RPMI7951 (cell line): ENCODE measurements around the gene SGCE. TPM values are rescaled to one million over a fixed set of nuclear protein-coding genes. Genes with fewer than 3 reads are reported as not detected.
A peak's percentile ranks its signal among the peaks of the same experiment; 100 is the strongest.

Experiments used
- DNase-seq: peaks from one replicate; pipeline ENCODE4 v3.0.0-alpha.2; 2012; ENCODE audit warnings: low read depth
- total RNA-seq: library from RNA; depleted of rRNA; stranded (reverse); fragments of >200 nt; shearing (Covaris generic); gene quantifications from 2 replicates; pipeline ENCODE4 v1.2.3, GENCODE V29; 2014

SGCE gene
- total RNA-seq, 1 experiment from 2014 or later: 164 TPM

GRCh38 chr7:94660006-94660405 lies 4.1 kb upstream of the SGCE start:
- DNase-seq: no peak

GRCh38 chr7:94658826-94659225 lies 2.9 kb upstream of the SGCE start:
- DNase-seq: no peak

GRCh38 chr7:94657771-94658693 lies 2.1 kb upstream of the SGCE start:
- DNase-seq: peak; percentile 91

- DNase-seq: peak; percentile 56
These were observed 1.2 kb upstream of the SGCE start for GRCh38 chr7:94656925-94657731.

- DNase-seq: no peak
These were observed 658 bp upstream of the SGCE start for GRCh38 chr7:94656658-94656924.

- DNase-seq: peak; percentile 93
These were observed 646 bp downstream of the SGCE start for GRCh38 chr7:94655126-94655847.

- no peak for DNase-seq
These were observed 1.2 kb downstream of the SGCE start for GRCh38 chr7:94654783-94655125.

- DNase-seq: no peak
These were observed 5.5 kb downstream of the SGCE start for GRCh38 chr7:94650147-94651051.

- DNase-seq: no peak
These were observed 6.5 kb downstream of the SGCE start for GRCh38 chr7:94649450-94649849.

- DNase-seq: no peak
These were observed 7.2 kb downstream of the SGCE start for GRCh38 chr7:94648731-94649130.

- DNase-seq: no peak
These were observed 8.6 kb downstream of the SGCE start for GRCh38 chr7:94647295-94647694.

GRCh38 chr7:94643771-94644545 lies 12.0 kb downstream of the SGCE start:
- peak; percentile 60 for DNase-seq

- DNase-seq: no peak
These were observed 12.9 kb downstream of the SGCE start for GRCh38 chr7:94642838-94643653.

- DNase-seq: no peak
These were observed 16.5 kb downstream of the SGCE start for GRCh38 chr7:94639384-94639783.

GRCh38 chr7:94635687-94636086 lies 20.2 kb downstream of the SGCE start:
- no peak for DNase-seq

- DNase-seq: no peak
These were observed 21.4 kb downstream of the SGCE start for GRCh38 chr7:94634502-94634901.

- no peak for DNase-seq
These were observed 22.2 kb downstream of the SGCE start for GRCh38 chr7:94633687-94634086.

- DNase-seq: no peak
These were observed 23.0 kb downstream of the SGCE start for GRCh38 chr7:94633014-94633341.

GRCh38 chr7:94632338-94633013 lies 23.5 kb downstream of the SGCE start:
- DNase-seq: peak; percentile 84
